Hematopoietic multipotent progenitor cell treated with erythropoietin and hydrocortisone succinate and interleukin-3 and kit ligand, for 6 days (in vitro differentiated cells): ENCODE results near the gene GALNT10.
"Not testable (repeated sequence)": the region's sequence is repeated elsewhere in the genome, so short reads cannot be mapped to it uniquely, and the experiment has no call there.

Experiments
- DNase-seq: peaks from one replicate; pipeline ENCODE4 v3.0.0-alpha.2; 2015

Gene GALNT10

GRCh38 chr5:154190595-154191304, at the start of gene GALNT10:
TSS of gene GALNT10 (plus strand) at chr5:154190733. CDS start at chr5:154190867, 134 bp downstream.
- DNase-seq = peak; percentile 77

- no peak for DNase-seq
These were observed 48.8 kb upstream of the GALNT10 start for GRCh38 chr5:154141745-154142221.

GRCh38 chr5:154143211-154143641, 47.3 kb upstream of the GALNT10 start:
- no peak for DNase-seq

- DNase-seq = no peak
These were observed 45.3 kb upstream of the GALNT10 start for GRCh38 chr5:154145268-154145667.

- no peak for DNase-seq
These were observed 44.1 kb upstream of the GALNT10 start for GRCh38 chr5:154146409-154146808.

- no peak for DNase-seq
These were observed 42.9 kb upstream of the GALNT10 start for GRCh38 chr5:154147666-154148065.

GRCh38 chr5:154150471-154150870, 40.1 kb upstream of the GALNT10 start:
- DNase-seq = not testable (repeated sequence)

- peak; percentile 28 for DNase-seq
These were observed 32.8 kb upstream of the GALNT10 start for GRCh38 chr5:154157483-154158378.

GRCh38 chr5:154158379-154158737, 32.2 kb upstream of the GALNT10 start:
- peak; percentile 7 for DNase-seq

- no peak for DNase-seq
These were observed 31.2 kb upstream of the GALNT10 start for GRCh38 chr5:154159343-154159742.

- no peak for DNase-seq
These were observed 27.9 kb upstream of the GALNT10 start for GRCh38 chr5:154162539-154163151.

- DNase-seq = no peak
These were observed 26.9 kb upstream of the GALNT10 start for GRCh38 chr5:154163327-154164248.

GRCh38 chr5:154164249-154164581, 26.3 kb upstream of the GALNT10 start:
- no peak for DNase-seq

GRCh38 chr5:154165886-154166285, 24.6 kb upstream of the GALNT10 start:
- no peak for DNase-seq

- DNase-seq = no peak
These were observed 23.4 kb upstream of the GALNT10 start for GRCh38 chr5:154166901-154167791.

GRCh38 chr5:154168395-154168794, 22.1 kb upstream of the GALNT10 start:
- no peak for DNase-seq

GRCh38 chr5:154172785-154173184, 17.7 kb upstream of the GALNT10 start:
- no peak for DNase-seq

- DNase-seq = no peak
These were observed 16.4 kb upstream of the GALNT10 start for GRCh38 chr5:154174091-154174490.

- no peak for DNase-seq
These were observed 14.4 kb upstream of the GALNT10 start for GRCh38 chr5:154176181-154176580.

- DNase-seq = no peak
These were observed 11.9 kb upstream of the GALNT10 start for GRCh38 chr5:154178661-154179060.
